HEK293 (cell line): ENCODE data around the gene CMIP.

Source experiments
- CTCF ChIA-PET: fragments of 350-600 bp; formaldehyde crosslinking; extraction: SDS; loops from one replicate; lab custom pipeline; 2021; ENCODE audit warnings: antibody characterized with exemption; lab: Yijun Ruan, JAX
- POLR2A ChIA-PET: fragments of 300-600 bp; formaldehyde crosslinking; extraction: SDS; loops from one replicate; lab custom pipeline; 2020; ENCODE audit warnings: antibody characterized with exemption, inconsistent platforms; lab: Yijun Ruan, JAX
- H3K27ac ChIP-seq: fragments of 200-500 bp; sonication (Bioruptor generic); 2 replicates; pipeline ENCODE4 v1.5.1; 2014; ENCODE audit warnings: low read depth, low read length, control low read depth, inconsistent platforms; ENCODE audit errors: extremely low read depth
- H3K36me3 ChIP-seq, 2 experiments: fragments of 200-500 bp in 1 of 2; sonication (Bioruptor generic) in 1 of 2; 1 replicate in 1 of 2; 2 replicates in 1 of 2; pipeline ENCODE4 v1.5.1; 2014 to 2017; ENCODE audit warnings: inconsistent platforms in 2 of 2, low read length in 2 of 2; ENCODE audit not compliant: control insufficient read depth in 2 of 2, insufficient read depth in 1 of 2
- H3K4me1 ChIP-seq: fragments of 200-500 bp; sonication (Bioruptor generic); 2 replicates; pipeline ENCODE4 v1.5.1; 2014; ENCODE audit warnings: mild to moderate bottlenecking, low read length, inconsistent platforms; ENCODE audit not compliant: control insufficient read depth, insufficient read depth
- H3K4me3 ChIP-seq: 2 replicates; pipeline ENCODE4 v1.5.1; 2011; ENCODE audit warnings: low read depth, mild to moderate bottlenecking, control low read depth, low read length, moderate library complexity
- H3K9me3 ChIP-seq: fragments of 200-500 bp; sonication (Bioruptor generic); 2 replicates; pipeline ENCODE4 v1.5.1; 2014; ENCODE audit warnings: low read depth, low read length, inconsistent platforms; ENCODE audit not compliant: control insufficient read depth, insufficient read depth
- OVOL3 ChIP-seq: fragments of 450-650 bp; formaldehyde crosslinking; IDR thresholded peaks from 2 replicates; pipeline ENCODE4 v1.5.1; 2016; ENCODE audit warnings: missing biosample characterization, missing genetic modification characterization
- SP3 ChIP-seq: fragments of 450-650 bp; formaldehyde crosslinking; IDR thresholded peaks from 2 replicates; pipeline ENCODE4 v1.5.1; 2016; ENCODE audit warnings: missing biosample characterization, missing genetic modification characterization
- ZBTB21 ChIP-seq: fragments of 450-650 bp; formaldehyde crosslinking; IDR thresholded peaks from 2 replicates; pipeline ENCODE4 v1.5.1; 2017; ENCODE audit warnings: missing biosample characterization, missing genetic modification characterization
- ZBTB49 ChIP-seq: fragments of 450-650 bp; formaldehyde crosslinking; IDR thresholded peaks from 2 replicates; pipeline ENCODE4 v1.5.1; 2016; ENCODE audit warnings: missing biosample characterization, missing genetic modification characterization, low read depth
- ZBTB8A ChIP-seq: fragments of 450-650 bp; formaldehyde crosslinking; IDR thresholded peaks from 2 replicates; pipeline ENCODE4 v1.5.1; 2016; ENCODE audit warnings: missing biosample characterization, missing genetic modification characterization
- ZNF174 ChIP-seq: fragments of 450-650 bp; formaldehyde crosslinking; IDR thresholded peaks from 2 replicates; pipeline ENCODE4 v1.5.0; 2017; ENCODE audit warnings: missing biosample characterization, mild to moderate bottlenecking, missing genetic modification characterization
- ZNF302 ChIP-seq: fragments of 450-650 bp; formaldehyde crosslinking; IDR thresholded peaks from 2 replicates; pipeline ENCODE4 v1.5.1; 2016; ENCODE audit warnings: missing biosample characterization, missing genetic modification characterization, low read depth
- ZNF311 ChIP-seq: fragments of 450-650 bp; formaldehyde crosslinking; IDR thresholded peaks from 2 replicates; pipeline ENCODE4 v1.5.1; 2017; ENCODE audit warnings: missing biosample characterization, missing genetic modification characterization, borderline replicate concordance
- ZNF366 ChIP-seq: fragments of 450-650 bp; formaldehyde crosslinking; conservative IDR thresholded peaks from 2 replicates; pipeline ENCODE4 v1.5.1; 2016; ENCODE audit warnings: missing biosample characterization, missing genetic modification characterization
- ZNF449 ChIP-seq: fragments of 450-650 bp; formaldehyde crosslinking; IDR thresholded peaks from 2 replicates; pipeline ENCODE4 v1.5.1; 2017; ENCODE audit warnings: missing biosample characterization, mild to moderate bottlenecking, missing genetic modification characterization, moderate library complexity
- ZNF501 ChIP-seq: fragments of 450-650 bp; formaldehyde crosslinking; IDR thresholded peaks from 2 replicates; pipeline ENCODE4 v1.5.1; 2016; ENCODE audit warnings: missing biosample characterization, missing genetic modification characterization
- ZNF558 ChIP-seq: fragments of 450-650 bp; formaldehyde crosslinking; IDR thresholded peaks from 2 replicates; pipeline ENCODE4 v1.5.1; 2016; ENCODE audit warnings: missing biosample characterization, missing genetic modification characterization
- ZNF626 ChIP-seq: fragments of 450-650 bp; sonication (Bioruptor Pico); formaldehyde crosslinking; IDR thresholded peaks from 2 replicates; pipeline ENCODE4 v1.5.1; 2018; ENCODE audit warnings: missing biosample characterization, missing genetic modification characterization, inconsistent platforms
- ZNF768 ChIP-seq: fragments of 450-650 bp; formaldehyde crosslinking; IDR thresholded peaks from 2 replicates; pipeline ENCODE4 v1.5.1; 2018; ENCODE audit warnings: missing biosample characterization, mild to moderate bottlenecking, missing genetic modification characterization
- ZNF776 ChIP-seq: fragments of 450-650 bp; formaldehyde crosslinking; IDR thresholded peaks from 2 replicates; pipeline ENCODE4 v1.5.0; 2017; ENCODE audit warnings: missing biosample characterization, missing genetic modification characterization, borderline replicate concordance

The CMIP gene

DNA sequence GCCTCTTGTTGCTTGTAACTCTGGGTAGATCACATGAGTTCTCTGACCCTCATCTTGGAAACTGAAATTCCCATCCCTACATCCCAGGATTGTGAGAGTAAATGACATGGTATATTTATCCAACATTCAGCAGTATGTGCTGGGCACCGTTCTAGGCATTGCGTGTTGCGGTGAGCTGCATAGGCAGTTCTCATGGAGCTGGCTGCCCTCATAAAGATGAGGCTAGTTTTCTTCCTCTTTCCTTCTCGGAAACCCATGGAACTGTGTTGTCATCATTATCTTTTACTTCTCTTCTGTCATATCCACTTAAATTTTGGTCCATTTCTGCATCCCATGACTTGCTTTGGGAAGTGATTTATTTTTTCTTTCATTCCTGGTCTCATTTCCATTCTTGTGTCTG lies 17.2 kb downstream of the CMIP start:
- Histone ChIP-seq H3K27ac (no peak overlapping the region), H3K36me3 (peaks cover 0 to 10% of the 10 kb centered on the region in 2 experiments; a peak in 1 of 3 replicates), H3K9me3 (no peaks in the 10 kb centered on the region), H3K4me3 (no peak overlapping the region), H3K4me1 (no peaks in the 10 kb centered on the region)
- ChIA-PET CTCF (interaction anchor here (0.7 kb wide), 1 partner anchor 15 kb away, joined by 3 read pairs; no protein-coding TSS in a partner anchor), POLR2A (no interaction called here)
- TF ChIP-seq ZNF768 (tag by site-specific recombination), result no peak
- no peak for TF ChIP-seq ZBTB8A
- TF ChIP-seq SP3 (tag by site-specific recombination), result no peak
- no peak for TF ChIP-seq ZNF776 (tag by site-specific recombination)
- TF ChIP-seq ZNF174 (tag by site-specific recombination), result no peak
- no peak for TF ChIP-seq ZBTB49 (tag by site-specific recombination)
- no peak for TF ChIP-seq ZBTB21 (tag by site-specific recombination)
- TF ChIP-seq ZNF501 (tag by site-specific recombination), result no peak

DNA sequence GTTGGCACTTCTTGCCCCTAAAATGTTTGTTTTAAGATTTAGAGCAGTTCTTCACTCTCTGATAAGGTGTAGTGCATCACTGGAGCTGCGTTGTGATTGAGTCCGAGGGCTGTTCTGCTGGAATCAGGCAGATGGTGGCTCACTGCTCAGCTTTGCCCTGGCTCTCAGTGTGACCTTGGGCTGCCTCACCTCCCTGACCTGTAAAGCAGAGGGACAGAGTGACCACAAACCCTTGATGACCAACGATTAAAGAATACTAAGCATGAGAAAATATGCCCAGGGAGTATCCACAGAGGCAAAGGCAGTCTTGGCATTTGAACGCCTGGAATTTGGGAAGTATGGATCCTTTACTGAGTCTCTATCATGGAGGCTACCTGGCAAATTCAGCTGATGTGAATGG lies 18.1 kb downstream of the CMIP start:
- TF ChIP-seq ZNF558 (tag by site-specific recombination) (no peak), ZNF311 (tag by site-specific recombination) (no peak)
- H3K27ac ChIP-seq, result no peak overlapping the region
- ChIA-PET CTCF (interaction anchor here (0.7 kb wide), 1 partner anchor 14 kb away, joined by 3 read pairs; no protein-coding TSS in a partner anchor), POLR2A (no interaction called here)
- no peak overlapping the region for H3K4me3 ChIP-seq
- no peaks in the 10 kb centered on the region for H3K4me1 ChIP-seq
- peaks cover 0 to 8% of the 10 kb centered on the region in 2 experiments; a peak in 1 of 3 replicates for H3K36me3 ChIP-seq
- H3K9me3 ChIP-seq, result no peaks in the 10 kb centered on the region

DNA sequence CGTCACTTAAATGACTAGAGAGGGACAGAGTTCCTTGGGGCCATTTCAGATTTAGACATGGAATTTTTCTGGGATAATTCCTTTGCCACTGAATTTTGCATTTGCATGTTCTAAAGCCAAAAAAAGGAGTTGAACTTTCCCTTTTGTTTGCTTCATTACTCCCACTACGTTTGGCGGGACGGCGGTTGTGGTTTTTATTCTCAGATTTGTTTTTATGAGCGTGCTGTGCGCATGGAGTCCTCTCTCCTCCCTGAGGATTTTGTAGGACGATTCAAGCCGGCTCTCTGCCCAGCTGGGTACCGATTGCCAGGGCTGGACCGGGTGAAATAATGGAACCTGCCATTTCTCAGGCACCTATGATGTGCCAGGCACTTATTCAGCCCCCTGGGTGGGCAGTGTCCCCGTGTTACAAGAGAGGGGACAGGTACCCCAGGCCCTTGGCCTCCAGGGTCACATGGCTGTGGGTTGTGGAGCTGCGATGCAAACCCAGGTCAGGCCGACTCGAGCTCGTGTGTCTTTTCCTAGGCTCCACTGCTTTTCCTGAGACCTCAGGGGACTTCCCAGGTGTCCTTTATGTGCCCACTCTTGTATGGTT lies 18.8 kb downstream of the CMIP start:
- Histone ChIP-seq H3K9me3 (no peaks in the 10 kb centered on the region), H3K4me3 (no peak overlapping the region), H3K4me1 (no peaks in the 10 kb centered on the region), H3K27ac (no peak overlapping the region), H3K36me3 (peaks cover 0 to 8% of the 10 kb centered on the region in 2 experiments; a peak in 1 of 3 replicates)
- CTCF ChIA-PET, result interaction anchor here (0.6 kb wide), 2 partner anchors 10 to 59 kb away, joined by 4 read pairs; no protein-coding TSS in a partner anchor
- POLR2A ChIA-PET, result no interaction called here
- no peak for TF ChIP-seq ZNF302 (tag by site-specific recombination)
- no peak for TF ChIP-seq OVOL3 (tag by site-specific recombination)
- TF ChIP-seq ZNF366, result no peak
- TF ChIP-seq ZNF449 (tag by site-specific recombination), result no peak
- no peak for TF ChIP-seq ZNF626
